ENCODE measurements around the gene PGRMC2. TPM values are rescaled to one million over a fixed set of nuclear protein-coding genes. Genes with fewer than 3 reads are reported as not detected.

PGRMC2 gene
- total and polyA plus RNA-seq, 2 donors, result 64.7 to 69.8 TPM

DNA sequence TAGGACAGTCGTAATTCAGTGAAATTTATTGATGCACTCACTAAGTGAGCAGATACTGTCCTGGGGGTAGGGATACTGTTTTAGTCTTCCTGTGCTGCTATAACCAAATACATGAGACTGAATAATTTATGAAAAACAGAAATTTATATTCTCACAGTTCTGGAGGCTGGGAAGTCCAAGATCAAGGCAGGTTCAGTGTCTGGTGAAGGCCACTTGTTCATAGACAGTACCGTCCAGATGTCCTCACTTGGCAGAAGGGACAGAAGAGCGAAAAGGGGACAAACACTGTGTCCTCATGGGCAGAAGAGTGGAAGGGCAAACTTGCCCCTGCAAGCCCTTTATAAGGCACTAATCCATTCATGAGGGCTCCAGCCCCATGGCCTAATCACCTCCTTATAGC lies 45.6 kb downstream of the PGRMC2 start:
- Histone ChIP-seq H3K4me3 (ENCODE audit: low read depth, low read length) (no peak overlapping the region), H3K27ac (ENCODE audit: low read depth) (no peak overlapping the region), H3K36me3 (ENCODE audit: insufficient read depth) (no peaks in the 10 kb centered on the region), H3K4me1 (ENCODE audit: insufficient read depth) (peaks cover 1% of the 10 kb centered on the region)
- DNase-seq (ENCODE audit: extremely low spot score), result no peak
- 85% methylated on average over 3 of the region's 3 CpGs for WGBS

DNA sequence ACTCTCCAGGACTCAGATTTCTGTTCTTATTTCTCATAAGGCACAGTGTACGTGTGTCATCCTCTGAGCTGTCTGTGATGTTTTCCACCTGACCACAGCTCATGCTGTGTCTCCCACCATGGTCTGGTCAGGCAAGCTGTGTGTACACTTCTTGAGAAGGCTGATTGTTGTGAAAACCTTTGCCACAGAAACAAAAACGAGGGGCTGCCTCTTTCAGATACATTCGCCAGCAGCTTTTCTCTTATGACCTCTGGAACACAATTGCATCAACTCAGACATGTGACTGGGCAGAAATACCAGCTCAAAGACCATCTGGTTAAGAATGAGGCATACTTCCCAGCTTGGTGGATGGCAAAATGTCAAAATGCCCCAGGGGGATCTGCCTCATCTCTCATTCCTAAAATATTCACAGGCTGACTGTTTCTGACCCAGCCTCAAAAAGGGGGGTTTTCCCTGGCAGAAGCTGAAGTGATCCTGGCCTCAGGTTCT lies 46.1 kb downstream of the PGRMC2 start:
- DNase-seq (ENCODE audit: extremely low spot score), result no peak
- Histone ChIP-seq H3K36me3 (ENCODE audit: insufficient read depth) (no peaks in the 10 kb centered on the region), H3K4me3 (ENCODE audit: low read depth, low read length) (no peak overlapping the region), H3K4me1 (ENCODE audit: insufficient read depth) (peaks cover 1% of the 10 kb centered on the region), H3K27ac (ENCODE audit: low read depth) (no peak overlapping the region)
- 40% methylated on average over 3 of the region's 3 CpGs for WGBS

DNA sequence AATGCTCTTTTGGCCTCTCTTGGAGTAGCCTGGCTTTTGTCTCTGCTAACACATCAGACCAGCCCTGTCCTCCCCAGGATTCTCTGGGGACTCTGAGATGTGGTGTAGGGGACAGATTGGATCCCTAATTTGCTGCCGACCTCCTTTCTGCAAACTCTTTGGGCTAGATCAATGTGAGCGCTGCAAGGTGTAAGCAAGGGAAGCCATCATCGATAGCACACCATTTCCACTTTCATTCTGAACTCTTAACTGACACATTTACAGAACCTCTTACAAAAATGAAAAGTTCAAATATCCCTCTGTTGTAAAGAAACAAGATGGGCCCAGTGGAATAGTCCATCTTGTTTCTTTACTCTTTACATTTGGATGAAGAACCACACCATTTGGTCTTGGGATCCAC lies 46.6 kb downstream of the PGRMC2 start:
- WGBS, result 97% methylated on average over 3 of the region's 3 CpGs
- H3K4me1 ChIP-seq (ENCODE audit: insufficient read depth), result peaks cover 1% of the 10 kb centered on the region
- H3K4me3 ChIP-seq (ENCODE audit: low read depth, low read length), result no peak overlapping the region
- no peak overlapping the region for H3K27ac ChIP-seq (ENCODE audit: low read depth)
- no peak for DNase-seq (ENCODE audit: extremely low spot score)
- no peaks in the 10 kb centered on the region for H3K36me3 ChIP-seq (ENCODE audit: insufficient read depth)

DNA sequence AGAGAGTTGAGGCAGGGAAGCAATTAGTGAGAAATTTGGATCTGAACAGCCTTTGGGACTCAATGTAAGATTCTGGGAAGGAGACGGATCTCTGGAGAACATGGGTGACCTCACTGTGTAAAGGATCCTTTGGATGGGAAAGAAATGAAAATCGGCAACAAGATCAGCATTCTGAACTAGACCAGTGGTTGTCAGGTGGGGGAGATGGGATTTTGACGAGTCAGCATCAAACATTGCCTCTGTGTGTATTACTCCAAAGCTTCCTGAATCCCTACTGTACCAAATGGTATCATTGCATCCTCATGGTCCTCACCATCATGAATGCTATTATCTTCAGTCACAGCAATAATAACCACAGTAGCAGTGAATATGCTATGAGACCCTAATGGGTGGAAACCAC lies 52.8 kb downstream of the PGRMC2 start:
- WGBS, result 96% methylated on average over 3 of the region's 3 CpGs
- H3K27ac ChIP-seq (ENCODE audit: low read depth), result no peak overlapping the region
- no peaks in the 10 kb centered on the region for H3K36me3 ChIP-seq (ENCODE audit: insufficient read depth)
- no peak overlapping the region for H3K4me3 ChIP-seq (ENCODE audit: low read depth, low read length)
- no peaks in the 10 kb centered on the region for H3K4me1 ChIP-seq (ENCODE audit: insufficient read depth)
- no peak for DNase-seq (ENCODE audit: extremely low spot score)

DNA sequence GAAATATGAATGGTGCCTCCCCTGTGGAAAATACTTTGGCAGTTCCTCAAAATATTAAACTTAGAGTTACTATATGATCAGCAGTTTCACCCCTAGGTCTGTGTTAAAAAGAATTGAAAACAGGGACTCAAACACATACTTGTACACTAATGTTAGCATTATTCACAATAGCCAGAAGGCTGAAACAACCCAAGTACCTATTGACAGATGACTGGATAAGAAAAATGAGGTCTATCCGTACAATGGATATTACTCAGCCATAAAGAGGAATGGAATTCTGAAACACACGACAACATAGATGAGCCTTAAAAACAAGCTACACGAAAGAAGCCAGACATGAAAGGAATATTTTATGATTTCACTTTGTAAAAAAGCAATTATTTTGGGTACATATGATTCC lies 54.9 kb downstream of the PGRMC2 start:
- Histone ChIP-seq H3K4me1 (ENCODE audit: insufficient read depth) (no peaks in the 10 kb centered on the region), H3K36me3 (ENCODE audit: insufficient read depth) (no peaks in the 10 kb centered on the region), H3K4me3 (ENCODE audit: low read depth, low read length) (no peak overlapping the region), H3K27ac (ENCODE audit: low read depth) (no peak overlapping the region)
- no peak for DNase-seq (ENCODE audit: extremely low spot score)
- 83% methylated on average over 3 of the region's 3 CpGs for WGBS

DNA sequence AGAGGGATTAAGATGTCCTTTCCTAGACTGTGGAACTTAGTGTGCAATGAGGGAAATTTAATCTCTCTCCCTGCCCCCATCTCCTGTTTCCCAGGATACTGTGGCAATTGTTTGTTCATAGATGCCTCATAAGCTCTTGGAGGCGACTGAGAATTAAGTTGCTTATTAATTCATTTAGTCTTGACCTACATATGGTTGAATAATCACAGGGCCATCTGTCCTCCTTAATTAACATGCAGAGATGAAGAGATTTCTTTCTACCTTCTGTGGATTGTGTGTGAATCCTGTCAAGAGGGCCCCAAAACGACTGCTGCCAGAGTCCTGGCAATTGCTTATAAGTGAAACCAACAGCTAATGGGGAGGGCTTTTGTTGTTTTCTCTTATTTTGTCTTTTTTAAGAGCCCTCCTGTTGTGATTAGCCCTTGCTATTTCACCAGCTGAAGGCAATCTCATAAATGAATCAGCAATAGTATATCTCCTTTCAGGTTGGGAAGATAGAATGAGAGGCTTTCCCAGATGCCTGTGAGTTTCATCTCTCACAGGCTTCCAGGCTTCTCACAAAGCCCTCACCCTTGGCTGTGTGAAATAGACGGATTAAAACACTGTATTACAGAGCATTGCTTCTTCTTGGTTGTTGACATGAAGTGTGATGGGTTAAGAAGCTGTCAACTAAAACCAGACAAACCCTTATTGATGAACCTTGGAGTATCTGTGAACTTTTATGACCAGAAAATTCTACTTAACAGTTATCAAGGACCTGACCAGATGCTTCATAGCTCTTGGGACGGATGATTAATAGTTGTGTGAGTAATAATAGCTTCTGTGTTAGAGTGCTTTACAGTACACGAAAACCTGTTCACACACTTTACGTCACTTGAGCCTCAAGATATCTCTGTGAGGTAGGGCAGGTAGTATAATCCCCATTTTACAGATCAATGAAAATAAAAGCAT lies 58.5 kb downstream of the PGRMC2 start:
- no peaks in the 10 kb centered on the region for H3K4me1 ChIP-seq (ENCODE audit: insufficient read depth)
- H3K36me3 ChIP-seq (ENCODE audit: insufficient read depth), result no peaks in the 10 kb centered on the region
- H3K27ac ChIP-seq (ENCODE audit: low read depth), result no peak overlapping the region
- 65% methylated on average over 6 of the region's 6 CpGs for WGBS
- no peak for DNase-seq (ENCODE audit: extremely low spot score)
- no peak overlapping the region for H3K4me3 ChIP-seq (ENCODE audit: low read depth, low read length)

DNA sequence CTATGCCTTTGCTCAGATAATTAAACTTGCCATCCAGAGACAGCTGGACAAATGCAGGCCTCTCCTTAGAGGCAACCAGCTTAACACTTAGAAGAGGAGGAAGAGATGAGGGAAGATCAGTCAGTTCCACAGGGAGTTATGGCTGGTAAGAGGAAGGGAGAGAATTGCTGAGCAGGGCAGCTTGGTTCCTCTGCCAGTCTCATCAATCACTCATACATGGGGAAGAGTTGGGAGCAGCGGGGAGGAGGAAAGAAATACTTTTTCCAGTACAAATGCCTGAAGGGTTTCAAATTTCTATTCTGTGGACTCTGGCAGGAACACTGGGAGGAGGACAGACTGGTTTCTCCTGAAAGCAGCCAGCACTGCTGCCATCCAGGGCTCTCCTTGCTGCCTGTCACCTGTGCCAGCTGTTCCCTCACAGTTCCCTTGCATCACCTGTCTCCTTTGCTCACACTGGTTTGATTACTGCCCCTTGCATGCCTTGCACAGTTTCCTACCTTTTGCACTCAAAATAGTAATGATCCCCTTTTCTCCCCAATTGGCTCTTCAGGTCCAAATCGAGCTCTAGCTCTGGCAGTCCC lies 59.5 kb downstream of the PGRMC2 start:
- H3K27ac ChIP-seq (ENCODE audit: low read depth), result no peak overlapping the region
- H3K36me3 ChIP-seq (ENCODE audit: insufficient read depth), result no peaks in the 10 kb centered on the region
- WGBS, result 71% methylated on average over 2 of the region's 2 CpGs
- H3K4me3 ChIP-seq (ENCODE audit: low read depth, low read length), result no peak overlapping the region
- no peak for DNase-seq (ENCODE audit: extremely low spot score)
- no peaks in the 10 kb centered on the region for H3K4me1 ChIP-seq (ENCODE audit: insufficient read depth)

DNA sequence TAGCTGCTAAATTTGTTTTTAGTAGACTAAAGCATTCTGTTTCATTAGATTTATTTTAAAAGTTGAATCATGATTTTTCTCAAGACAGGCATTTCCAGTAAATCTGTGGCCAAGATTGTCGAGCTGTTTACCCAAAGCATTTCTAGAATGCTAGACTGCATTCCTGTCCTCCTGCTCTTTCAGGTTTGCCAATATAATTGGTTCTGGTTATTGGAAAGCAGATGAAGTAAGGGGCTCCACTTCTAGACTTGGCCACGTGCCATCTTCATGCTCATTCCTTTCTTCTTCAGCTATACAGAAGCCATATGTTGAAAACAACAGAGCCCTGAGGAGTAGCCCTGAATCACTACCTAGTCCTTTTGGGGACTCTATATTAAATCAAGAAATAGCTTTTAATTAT lies 62.5 kb downstream of the PGRMC2 start:
- no peak overlapping the region for H3K4me3 ChIP-seq (ENCODE audit: low read depth, low read length)
- DNase-seq (ENCODE audit: extremely low spot score), result no peak
- no peaks in the 10 kb centered on the region for H3K4me1 ChIP-seq (ENCODE audit: insufficient read depth)
- WGBS, result 38% methylated on average over 2 of the region's 2 CpGs
- no peak overlapping the region for H3K27ac ChIP-seq (ENCODE audit: low read depth)
- H3K36me3 ChIP-seq (ENCODE audit: insufficient read depth), result peaks cover 2% of the 10 kb centered on the region

DNA sequence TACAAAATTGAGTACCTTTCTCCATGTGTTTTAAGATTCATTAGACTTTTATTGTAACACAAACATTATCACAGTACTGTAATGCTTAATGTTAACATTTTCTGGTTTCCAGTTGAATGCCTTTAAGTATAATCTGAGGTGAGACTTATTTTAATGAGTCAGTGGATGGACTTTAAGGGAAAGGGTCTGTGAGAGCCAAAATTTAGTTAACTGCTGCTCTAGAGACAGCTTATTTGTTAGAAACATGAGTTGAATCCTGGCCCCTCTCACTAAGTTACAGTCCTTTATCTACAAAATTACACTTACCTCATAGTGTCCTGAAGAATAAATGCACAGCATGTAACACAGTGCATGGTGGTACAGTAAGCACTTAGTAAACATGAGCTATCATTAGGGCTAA lies 66.0 kb downstream of the PGRMC2 start:
- DNase-seq (ENCODE audit: extremely low spot score), result no peak
- peaks cover 2% of the 10 kb centered on the region for H3K36me3 ChIP-seq (ENCODE audit: insufficient read depth)
- H3K4me3 ChIP-seq (ENCODE audit: low read depth, low read length), result no peak overlapping the region
- no peaks in the 10 kb centered on the region for H3K4me1 ChIP-seq (ENCODE audit: insufficient read depth)
- no peak overlapping the region for H3K27ac ChIP-seq (ENCODE audit: low read depth)

DNA sequence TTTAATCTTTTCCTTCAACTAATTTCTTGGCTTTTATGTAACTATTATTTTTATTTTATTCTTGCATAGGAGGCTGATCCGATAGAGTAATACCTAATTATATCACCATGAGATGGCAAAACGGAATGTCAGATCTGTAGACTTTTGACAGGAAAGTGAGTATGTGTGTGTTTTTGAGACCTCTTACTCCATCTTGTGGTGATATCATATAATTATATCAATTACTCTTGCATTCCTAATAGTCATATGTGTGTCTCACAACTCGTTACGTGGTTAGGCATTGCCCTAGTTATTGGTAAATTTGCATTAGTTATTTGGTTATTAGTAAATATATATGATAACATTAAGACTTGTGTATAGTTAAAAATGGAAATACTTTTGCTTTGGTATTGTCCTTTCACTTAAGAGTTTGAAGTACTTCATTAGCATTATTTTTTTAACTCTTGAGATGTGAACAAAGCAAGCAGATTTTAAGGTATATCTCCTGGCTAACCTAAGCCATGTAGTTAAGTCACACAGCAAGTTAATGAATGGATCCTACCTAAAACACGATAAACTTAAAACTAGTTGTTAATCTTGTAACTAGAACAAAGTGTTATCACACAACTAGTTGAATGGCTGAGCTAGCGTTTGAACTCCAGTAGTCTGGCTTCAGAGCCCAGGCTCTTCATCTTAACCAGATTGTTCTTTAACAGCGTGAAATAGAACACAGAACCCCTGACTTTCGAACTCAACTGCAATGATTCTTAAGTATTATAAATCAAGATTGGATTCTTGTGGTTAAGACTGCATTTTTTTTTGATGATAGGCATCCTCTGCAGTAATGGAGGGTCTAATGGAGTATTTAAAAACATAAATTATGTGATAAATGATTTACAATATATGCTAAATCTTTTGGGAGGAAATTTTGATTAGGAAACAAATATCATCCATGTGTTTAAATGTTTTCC lies 67.1 kb downstream of the PGRMC2 start:
- DNase-seq (ENCODE audit: extremely low spot score), result no peak
- Histone ChIP-seq H3K4me1 (ENCODE audit: insufficient read depth) (no peaks in the 10 kb centered on the region), H3K4me3 (ENCODE audit: low read depth, low read length) (no peak overlapping the region), H3K27ac (ENCODE audit: low read depth) (no peak overlapping the region), H3K36me3 (ENCODE audit: insufficient read depth) (peaks cover 2% of the 10 kb centered on the region)
- WGBS, result 52% methylated on average over 8 of the region's 8 CpGs

Other genes with a start within 250 kb of the PGRMC2 start
- 55.4 TPM for gene LARP1B, start 226.5 kb downstream of the PGRMC2 start, total RNA-seq
- 11.1 TPM for gene LARP1B, start 226.5 kb downstream of the PGRMC2 start, polyA plus RNA-seq

Data from urinary bladder (tissue), 4 donors.